22Rv1 (cell line): Measurements from ENCODE around the gene TMEM247.

ENCODE experiments used
- ZFX ChIP-seq: fragments of 450-650 bp; IDR thresholded peaks from 2 replicates; pipeline ENCODE4 v1.6.1; 2017; ENCODE audit warnings: antibody characterized with exemption, borderline replicate concordance
- TF ChIP-seq, protein P1 (sequence below): fragments of 450-650 bp; IDR thresholded peaks from 2 replicates; pipeline ENCODE4 v1.5.1; 2017; ENCODE audit warnings: mild to moderate bottlenecking

DNA sequence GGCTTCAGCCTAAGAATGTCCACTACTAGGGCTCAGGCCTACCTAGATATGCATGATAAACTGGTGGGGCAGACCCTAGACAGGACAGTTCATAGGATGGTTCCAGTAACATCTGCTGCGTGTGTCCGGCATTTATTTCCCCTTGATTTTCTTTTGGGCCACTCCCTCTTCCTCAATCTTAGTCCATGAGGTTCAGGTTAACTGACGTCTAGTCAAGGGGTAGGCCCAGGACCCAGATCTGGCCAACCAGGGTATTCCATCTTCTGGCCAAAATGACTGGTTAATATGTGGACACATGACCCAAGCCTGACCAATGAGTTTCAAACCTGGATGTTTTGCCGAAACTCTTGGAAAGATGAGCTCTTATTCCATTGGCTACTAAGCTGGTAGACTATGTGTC, 15.2 kb downstream of the TMEM247 start:
- TF ChIP-seq, protein P1, sequence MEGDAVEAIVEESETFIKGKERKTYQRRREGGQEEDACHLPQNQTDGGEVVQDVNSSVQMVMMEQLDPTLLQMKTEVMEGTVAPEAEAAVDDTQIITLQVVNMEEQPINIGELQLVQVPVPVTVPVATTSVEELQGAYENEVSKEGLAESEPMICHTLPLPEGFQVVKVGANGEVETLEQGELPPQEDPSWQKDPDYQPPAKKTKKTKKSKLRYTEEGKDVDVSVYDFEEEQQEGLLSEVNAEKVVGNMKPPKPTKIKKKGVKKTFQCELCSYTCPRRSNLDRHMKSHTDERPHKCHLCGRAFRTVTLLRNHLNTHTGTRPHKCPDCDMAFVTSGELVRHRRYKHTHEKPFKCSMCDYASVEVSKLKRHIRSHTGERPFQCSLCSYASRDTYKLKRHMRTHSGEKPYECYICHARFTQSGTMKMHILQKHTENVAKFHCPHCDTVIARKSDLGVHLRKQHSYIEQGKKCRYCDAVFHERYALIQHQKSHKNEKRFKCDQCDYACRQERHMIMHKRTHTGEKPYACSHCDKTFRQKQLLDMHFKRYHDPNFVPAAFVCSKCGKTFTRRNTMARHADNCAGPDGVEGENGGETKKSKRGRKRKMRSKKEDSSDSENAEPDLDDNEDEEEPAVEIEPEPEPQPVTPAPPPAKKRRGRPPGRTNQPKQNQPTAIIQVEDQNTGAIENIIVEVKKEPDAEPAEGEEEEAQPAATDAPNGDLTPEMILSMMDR = no peak
- no peak for TF ChIP-seq ZFX
